GM12878 (cell line): Measurements from ENCODE around the gene C8G. TPM values are rescaled to one million over a fixed set of nuclear protein-coding genes. Genes with fewer than 3 reads are reported as not detected.

Experiments
- ATAC-seq: fragments of 200-7000 bp; cut with Tn5 transposase; 3 replicates; pipeline ENCODE4 v1.9.1; 2020; ENCODE audit warnings: mild to moderate bottlenecking, moderate library complexity
- BruUV-seq: library from RNA; stranded (reverse); fragments of 400-500 nt; replicated peaks from 2 replicates; lab custom pipeline; 2021; lab: Mats Ljungman, UMichigan
- CTCF ChIA-PET: fragments of 300-600 bp; sonication (Branson Sonifier 250); formaldehyde crosslinking; extraction: SDS; loops from one replicate; lab custom pipeline; 2021; ENCODE audit warnings: inconsistent platforms; lab: Yijun Ruan, JAX
- POLR2A ChIA-PET: fragments of 350-600 bp; formaldehyde crosslinking; extraction: SDS; loops from one replicate; lab custom pipeline; 2021; ENCODE audit warnings: inconsistent platforms; lab: Charles Lee
- RAD21 ChIA-PET: fragments of 300-600 bp; sonication (Branson Sonifier 250); formaldehyde crosslinking; loops from one replicate; lab custom pipeline; 2023; ENCODE audit warnings: antibody characterized with exemption; ENCODE audit not compliant: unreplicated experiment; lab: Charles Lee
- SMC1A ChIA-PET: fragments of 300-600 bp; sonication (Branson Sonifier 250); formaldehyde crosslinking; loops from one replicate; lab custom pipeline; 2023; ENCODE audit not compliant: unreplicated experiment, uncharacterized antibody; lab: Charles Lee
- DNase-seq: peaks from one replicate; pipeline ENCODE4 v3.0.0-alpha.2; 2011; ENCODE audit warnings: low read depth, low spot score
- FAIRE-seq: peaks from 3 replicates; lab custom pipeline; 2011; peaks lifted over from hg19 to GRCh38; lab: Jason Lieb, UNC
- H2AFZ ChIP-seq: 2 replicates; pipeline ENCODE4 v1.6.0; 2011; ENCODE audit warnings: low read depth, low read length, control low read depth; ENCODE audit not compliant: control insufficient read depth
- H3K27ac ChIP-seq: 2 replicates; pipeline ENCODE4 v1.5.1; 2011; ENCODE audit warnings: control low read depth; ENCODE audit not compliant: control insufficient read depth, insufficient read depth
- H3K27me3 ChIP-seq, 2 experiments: replicated peaks in 1 of 2; 2 replicates each; pipeline versions ENCODE4 v1.6.0 to v1.6.1; 2011; ENCODE audit warnings: low read length in 1 of 2; ENCODE audit not compliant: control insufficient read depth in 2 of 2, insufficient read depth in 2 of 2
- H3K36me3 ChIP-seq, 2 experiments: 2 replicates each; pipeline ENCODE4 v1.5.1; 2011; ENCODE audit warnings: low read length in 1 of 2; ENCODE audit not compliant: control insufficient read depth in 2 of 2, insufficient read depth in 2 of 2
- H3K4me1 ChIP-seq: 2 replicates; pipeline ENCODE4 v1.6.1; 2011; ENCODE audit warnings: mild to moderate bottlenecking, low read length, moderate library complexity, mixed read lengths; ENCODE audit not compliant: control insufficient read depth, insufficient read depth
- H3K4me2 ChIP-seq: 2 replicates; pipeline ENCODE4 v1.6.0; 2011; ENCODE audit warnings: control low read depth; ENCODE audit not compliant: control insufficient read depth, insufficient read depth
- H3K4me3 ChIP-seq: fragments of 200-600 bp; sonication (generic); 2 replicates; pipeline ENCODE4 v1.5.1; 2016
- H3K79me2 ChIP-seq: 2 replicates; pipeline ENCODE4 v1.6.0; 2011; ENCODE audit warnings: low read length; ENCODE audit not compliant: control insufficient read depth, insufficient read depth
- H3K9ac ChIP-seq: 2 replicates; pipeline ENCODE4 v1.8.0; 2011; ENCODE audit warnings: low read length, control low read depth, mixed read lengths; ENCODE audit not compliant: control insufficient read depth, insufficient read depth
- H3K9me3 ChIP-seq: replicated peaks from 3 replicates; pipeline ENCODE4 v1.5.1; 2011; ENCODE audit warnings: mild to moderate bottlenecking, low read length; ENCODE audit not compliant: control insufficient read depth, insufficient read depth
- H4K20me1 ChIP-seq: 2 replicates; pipeline ENCODE4 v1.6.0; 2011; ENCODE audit not compliant: control insufficient read depth, insufficient read depth
- ASH2L ChIP-seq: fragments of 300-600, 200-600 bp; sonication (generic); IDR thresholded peaks from 2 replicates; pipeline ENCODE4 v1.6.1; 2017; ENCODE audit warnings: low read depth, mild to moderate bottlenecking, borderline replicate concordance
- ELK1 ChIP-seq: IDR thresholded peaks from 2 replicates; pipeline ENCODE4 v1.6.1; 2012; ENCODE audit warnings: low read depth, low read length, improper control_type of control experiment
- HCFC1 ChIP-seq: fragments of 150-350 bp; IDR thresholded peaks from 2 replicates; pipeline ENCODE4 v1.6.1; 2014; ENCODE audit warnings: low read length
- KAT2A ChIP-seq: conservative IDR thresholded peaks from 2 replicates; pipeline ENCODE4 v1.6.1; 2011; ENCODE audit warnings: low read depth, low read length; ENCODE audit not compliant: control insufficient read depth
- MEF2A ChIP-seq: IDR thresholded peaks from 2 replicates; pipeline ENCODE4 v1.6.1; 2011; ENCODE audit warnings: low read depth, mild to moderate bottlenecking, low read length, moderate library complexity; ENCODE audit not compliant: insufficient read depth
- MYC ChIP-seq: IDR thresholded peaks from 2 replicates; pipeline ENCODE4 v1.6.1; 2011; ENCODE audit warnings: mild to moderate bottlenecking, low read length, moderate library complexity, inconsistent platforms; ENCODE audit not compliant: insufficient read depth, insufficient replicate concordance, insufficient read length, severe bottlenecking
- NR2C1 ChIP-seq: fragments of 450-650 bp; IDR thresholded peaks from 2 replicates; pipeline ENCODE4 v1.6.1; 2017; ENCODE audit warnings: antibody characterized with exemption, mild to moderate bottlenecking, moderate library complexity
- PKNOX1 ChIP-seq: fragments of 450-650 bp; IDR thresholded peaks from 2 replicates; pipeline ENCODE4 v1.6.1; 2016; ENCODE audit warnings: mild to moderate bottlenecking
- POLR2AphosphoS2 ChIP-seq: IDR thresholded peaks from 2 replicates; pipeline ENCODE4 v1.6.1; 2011; ENCODE audit warnings: low read depth, mild to moderate bottlenecking, low read length, improper control_type of control experiment, moderate library complexity
- RCOR1 ChIP-seq: conservative IDR thresholded peaks from 2 replicates; pipeline ENCODE4 v1.6.1; 2012; ENCODE audit warnings: low read depth, low read length, improper control_type of control experiment
- SMAD5 ChIP-seq: IDR thresholded peaks from 2 replicates; pipeline ENCODE4 v1.6.1; 2016; ENCODE audit warnings: antibody characterized with exemption, low read depth
- SUPT20H ChIP-seq: IDR thresholded peaks from 2 replicates; pipeline ENCODE4 v1.6.1; 2011; ENCODE audit warnings: low read depth, mild to moderate bottlenecking, low read length, moderate library complexity, borderline replicate concordance; ENCODE audit not compliant: control insufficient read depth
- TBL1XR1 ChIP-seq: IDR thresholded peaks from 2 replicates; pipeline ENCODE4 v1.6.1; 2012; ENCODE audit warnings: low read depth, low read length, improper control_type of control experiment
- ZBED1 ChIP-seq: IDR thresholded peaks from 2 replicates; pipeline ENCODE4 v1.6.1; 2016; ENCODE audit warnings: borderline replicate concordance
- ZBTB11 ChIP-seq: fragments of 450-650 bp; formaldehyde crosslinking; IDR thresholded peaks from 2 replicates; pipeline ENCODE4 v1.5.0; 2022; ENCODE audit warnings: mild to moderate bottlenecking, missing genetic modification characterization
- WGBS: methylation state at CpG from one replicate; pipeline ENCODE4 v1.1.6; 2016; ENCODE audit warnings: low lambda C conversion rate; ENCODE audit not compliant: insufficient replicate concordance, insufficient coverage; ENCODE audit errors: missing lambda C conversion rate; 5-methylcytosine and 5-hydroxymethylcytosine counted together
- in situ Hi-C: fragments of 300-500 bp; cut with MboI; formaldehyde crosslinking; loops from 9 replicates; pipeline ENCODE4 v1.14.3; 2018; ENCODE audit warnings: mixed read lengths
- intact Hi-C: fragments of 100-400 bp; cut with micrococcal nuclease; formaldehyde crosslinking; loops from one replicate; pipeline ENCODE4 v1.14.2; 2022; ENCODE audit not compliant: unreplicated experiment
- polyA plus RNA-seq, 11 experiments: library from polyadenylated mRNA; depleted of rRNA in 4 of 11; unstranded in 6 of 11; stranded (reverse) in 5 of 11; fragments of >200 nt; fragmentation: Nextera tagmentation in 4 of 11; fragmentation: Illumina TruSeq in 1 of 11; extraction: Ambion mirVana in 4 of 11; extraction: Trizol in 1 of 11; gene quantifications; 1 replicate in 1 of 11; 2 replicates in 10 of 11; pipeline versions ENCODE4 v1.2.1 to v1.2.3, GENCODE V29; 2011 to 2016; ENCODE audit warnings: inconsistent platforms in 2 of 11, missing spikeins in 2 of 11, low read depth in 1 of 11
- total RNA-seq, 4 experiments: library from RNA; depleted of rRNA in 3 of 4; stranded (reverse); fragments of >200 nt in 3 of 4; fragmentation: Illumina TruSeq in 1 of 4; extraction: Trizol in 1 of 4; gene quantifications; 2 replicates each; pipeline versions ENCODE4 v1.2.1 to v1.2.3, GENCODE V29; 2013 to 2021

Gene C8G
- total and polyA plus RNA-seq, 10 of the 15 experiments (the other 5 are each of a cell fraction or from before 2014, with no cell fraction given), result 0.26 to 0.69 (median 0.50) TPM; not detected in 7

GRCh38 chr9:136900556-136900955 is 44.5 kb upstream of the C8G start:
- POLR2A ChIA-PET, result interaction anchor here (0.5 to 3.4 kb wide), 4 partner anchors 8 to 30 kb away, joined by 3 to 41 read pairs (median 6); no protein-coding TSS in a partner anchor

More at GRCh38 chr9:136900556-136900955, 44.5 kb upstream of the C8G start:
- intact Hi-C loops, result no loop called here
- TF ChIP-seq SMAD5, result no peak
- no peak for TF ChIP-seq KAT2A
- TF ChIP-seq ELK1, result no peak
- no peak for TF ChIP-seq MEF2A
- no peak for TF ChIP-seq HCFC1
- no peak for TF ChIP-seq RCOR1
- no peak for TF ChIP-seq MYC
- no peak for TF ChIP-seq ASH2L
- TF ChIP-seq NR2C1, result no peak
- TF ChIP-seq PKNOX1, result no peak
- no peak for TF ChIP-seq ZBTB11 (CRISPR knock-in tag)
- TF ChIP-seq TBL1XR1, result no peak
- no peak for TF ChIP-seq POLR2AphosphoS2
- no peak for TF ChIP-seq ZBED1
- TF ChIP-seq SUPT20H, result no peak
- Histone ChIP-seq H3K4me3 (no peak overlapping the region), H3K36me3 (peaks cover 26 to 30% of the 10 kb centered on the region in 2 experiments), H3K9ac (no peak overlapping the region), H3K27ac (peak overlapping the region; percentile 99; the same call in 1 of the 2 replicates), H3K27me3 (no peaks in the 10 kb centered on the region), H3K79me2 (peaks cover 49% of the 10 kb centered on the region), H3K9me3 (peaks cover 5% of the 10 kb centered on the region; the same call in 2 of the 3 replicates), H2AFZ (no peak overlapping the region), H3K4me2 (0 out of 2 replicates have a peak overlapping the region, but pooled peaks have one; percentile 14), H3K4me1 (peaks cover 65% of the 10 kb centered on the region), H4K20me1 (no peaks in the 10 kb centered on the region)
- no TSS peak for BruUV-seq
- ChIA-PET SMC1A (interaction anchor here (7.5 kb wide), 1 partner anchor 16 kb away, joined by 70 read pairs; the partner anchor contains the start of gene TRAF2), RAD21 (interaction anchor here (3.5 kb wide), 1 partner anchor 57 kb away, joined by 16 read pairs; the partner anchor contains the start of gene AJM1), CTCF (interaction anchor here (0.8 to 3.1 kb wide), 5 partner anchors 13 to 135 kb away, joined by 4 to 16 read pairs (median 4); partner anchors contain the start of gene TRAF2)
- ATAC-seq (no peak), FAIRE-seq (no peak), DNase-seq (no peak)
- 91% methylated on average over 10 of the region's 10 CpGs for WGBS
- in situ Hi-C loops, result no loop called here
